T-helper 22 cell (primary cell): Measurements from ENCODE around the gene MFSD1.

Source experiments
- DNase-seq: peaks from one replicate; pipeline ENCODE4 v3.0.0-alpha.2; 2020; ENCODE audit warnings: low read depth

Gene MFSD1, protein sequence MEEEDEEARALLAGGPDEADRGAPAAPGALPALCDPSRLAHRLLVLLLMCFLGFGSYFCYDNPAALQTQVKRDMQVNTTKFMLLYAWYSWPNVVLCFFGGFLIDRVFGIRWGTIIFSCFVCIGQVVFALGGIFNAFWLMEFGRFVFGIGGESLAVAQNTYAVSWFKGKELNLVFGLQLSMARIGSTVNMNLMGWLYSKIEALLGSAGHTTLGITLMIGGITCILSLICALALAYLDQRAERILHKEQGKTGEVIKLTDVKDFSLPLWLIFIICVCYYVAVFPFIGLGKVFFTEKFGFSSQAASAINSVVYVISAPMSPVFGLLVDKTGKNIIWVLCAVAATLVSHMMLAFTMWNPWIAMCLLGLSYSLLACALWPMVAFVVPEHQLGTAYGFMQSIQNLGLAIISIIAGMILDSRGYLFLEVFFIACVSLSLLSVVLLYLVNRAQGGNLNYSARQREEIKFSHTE

GRCh38 chr3:158801696-158802408 is at the start of gene MFSD1:
Gene MFSD1, plus strand, starts transcription at chr3:158802054. Its CDS starts 99 bp downstream, at chr3:158802153.
- DNase-seq: peak; percentile 88

GRCh38 chr3:158753854-158754253 is 48.0 kb upstream of the MFSD1 start:
- no peak for DNase-seq

DNA sequence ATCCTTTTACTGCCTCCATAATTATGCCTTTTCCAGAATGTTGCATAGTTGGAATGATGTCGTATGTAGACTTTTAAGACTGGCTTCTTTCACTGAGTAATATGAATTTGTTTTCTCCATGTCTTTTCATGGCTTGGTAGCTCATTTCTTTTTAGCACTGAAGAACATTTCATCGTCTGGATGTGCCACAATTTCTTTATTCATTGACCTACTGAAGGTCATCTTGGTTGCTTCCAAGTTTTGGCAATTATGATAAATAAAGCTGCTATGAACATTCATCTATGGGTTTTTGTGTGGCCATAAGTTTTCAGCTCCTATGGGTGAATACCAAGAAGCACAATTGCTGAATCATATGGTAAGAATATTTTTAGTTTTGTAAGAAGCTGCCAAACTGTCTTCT is 46.4 kb upstream of the MFSD1 start:
- no peak for DNase-seq

- DNase-seq: no peak
Measured at GRCh38 chr3:158761350-158761749, 40.5 kb upstream of the MFSD1 start.

GRCh38 chr3:158762701-158763100 is 39.2 kb upstream of the MFSD1 start:
- no peak for DNase-seq

DNA sequence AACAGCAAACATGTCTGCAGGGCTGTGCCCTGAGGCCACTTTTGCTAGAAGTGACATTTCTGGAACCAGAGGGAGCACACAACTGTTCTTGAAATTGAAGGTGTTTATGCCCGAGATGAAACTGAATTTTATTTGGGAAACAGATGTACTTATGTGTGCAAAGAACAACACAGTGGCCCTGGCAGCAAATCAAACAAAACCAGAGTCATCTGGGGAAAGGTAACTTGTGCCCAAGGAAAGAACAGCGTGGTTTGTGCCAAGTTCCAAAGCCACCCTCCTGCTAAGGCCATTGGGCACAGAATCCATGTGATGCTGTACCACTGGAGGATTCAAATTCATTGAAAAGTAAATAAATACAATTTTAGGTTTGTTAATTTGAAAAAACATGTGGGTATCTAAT is 38.4 kb upstream of the MFSD1 start:
- no peak for DNase-seq

DNA sequence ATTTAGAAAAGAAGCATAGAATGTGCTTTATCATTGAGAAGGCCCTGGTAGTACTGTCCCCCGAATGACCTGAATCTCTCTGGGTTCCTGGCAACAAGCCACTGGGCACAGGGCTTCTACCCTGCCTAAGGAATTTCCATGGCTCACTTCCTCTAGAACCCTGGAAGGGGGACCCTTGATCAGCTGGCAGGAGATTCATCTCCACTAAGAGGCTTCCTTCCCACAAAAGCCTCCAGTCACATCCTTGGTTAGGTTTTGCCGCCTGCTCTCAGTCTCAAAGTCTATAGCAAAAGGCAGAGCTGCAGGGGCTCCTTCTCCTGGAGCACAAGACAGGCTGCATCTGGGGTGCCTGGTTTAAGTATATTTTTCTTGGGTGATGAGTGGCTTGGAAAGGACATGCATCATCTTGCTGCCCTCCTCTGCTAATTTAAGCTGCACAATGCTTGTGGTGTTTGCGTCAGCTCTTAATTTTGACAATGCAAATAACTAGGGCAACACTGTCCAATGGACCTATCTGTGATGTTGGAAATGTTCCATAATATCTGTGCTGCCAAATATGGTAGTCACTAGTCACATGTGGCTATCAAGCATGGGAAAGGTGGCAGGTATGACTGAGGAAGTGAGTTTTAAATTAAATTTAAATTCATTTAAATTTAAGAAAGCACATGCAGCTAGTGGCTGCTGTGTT is 36.2 kb upstream of the MFSD1 start:
- no peak for DNase-seq

DNA sequence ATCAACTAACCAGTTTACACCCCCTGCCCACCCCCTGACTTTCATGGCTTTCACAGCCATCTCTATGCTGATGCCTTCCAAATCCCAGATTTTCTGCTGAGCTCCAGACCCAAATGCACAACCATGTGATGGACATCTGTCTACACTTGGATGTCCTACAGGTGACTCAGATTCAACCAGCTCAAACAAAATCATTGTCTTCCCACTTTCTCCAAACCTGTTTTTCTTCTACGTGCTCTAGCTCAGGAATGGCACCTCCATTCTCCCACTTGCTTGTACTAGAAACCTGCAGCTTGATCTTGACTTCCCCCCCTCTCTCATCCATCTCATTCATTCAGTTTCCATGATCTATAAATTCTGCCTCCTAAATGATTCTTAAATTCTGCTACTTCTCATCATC is 35.5 kb upstream of the MFSD1 start:
- DNase-seq: no peak

- no peak for DNase-seq
Measured at GRCh38 chr3:158768361-158768787, 33.5 kb upstream of the MFSD1 start.

DNA sequence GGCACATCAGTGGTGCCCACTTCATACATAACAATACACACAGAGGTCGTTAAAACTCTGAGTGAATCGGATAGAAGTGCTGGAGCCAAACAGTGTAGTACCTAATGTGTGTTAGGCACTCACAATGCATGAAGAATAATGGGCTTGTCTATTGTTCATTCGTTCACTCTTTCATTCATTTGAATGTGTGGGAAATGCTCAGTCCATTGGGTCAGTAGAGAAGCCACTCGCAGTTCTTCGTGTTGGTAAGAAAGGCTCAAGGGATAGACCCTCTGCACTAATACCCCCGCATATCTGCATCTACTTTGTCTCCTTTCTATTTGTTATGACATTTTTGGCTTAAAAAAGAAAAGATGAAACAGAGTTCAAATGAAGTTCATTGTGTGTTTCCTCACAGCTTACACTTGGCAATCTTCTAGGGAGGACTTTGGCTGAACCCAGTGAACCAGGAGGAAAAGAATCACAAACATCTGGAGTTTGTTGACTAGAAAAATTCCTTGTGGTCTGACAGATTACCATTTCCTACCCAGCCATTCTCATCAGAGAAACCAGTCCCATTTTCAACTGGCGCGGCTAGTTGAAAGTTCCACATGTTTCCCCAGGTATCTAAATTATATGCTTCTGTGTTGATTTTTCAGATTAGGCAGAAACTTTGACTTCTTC is 32.8 kb upstream of the MFSD1 start:
- no peak for DNase-seq

GRCh38 chr3:158769549-158769948 is 32.3 kb upstream of the MFSD1 start:
- DNase-seq: no peak

GRCh38 chr3:158769952-158770740 is 31.7 kb upstream of the MFSD1 start:
- no peak for DNase-seq

DNA sequence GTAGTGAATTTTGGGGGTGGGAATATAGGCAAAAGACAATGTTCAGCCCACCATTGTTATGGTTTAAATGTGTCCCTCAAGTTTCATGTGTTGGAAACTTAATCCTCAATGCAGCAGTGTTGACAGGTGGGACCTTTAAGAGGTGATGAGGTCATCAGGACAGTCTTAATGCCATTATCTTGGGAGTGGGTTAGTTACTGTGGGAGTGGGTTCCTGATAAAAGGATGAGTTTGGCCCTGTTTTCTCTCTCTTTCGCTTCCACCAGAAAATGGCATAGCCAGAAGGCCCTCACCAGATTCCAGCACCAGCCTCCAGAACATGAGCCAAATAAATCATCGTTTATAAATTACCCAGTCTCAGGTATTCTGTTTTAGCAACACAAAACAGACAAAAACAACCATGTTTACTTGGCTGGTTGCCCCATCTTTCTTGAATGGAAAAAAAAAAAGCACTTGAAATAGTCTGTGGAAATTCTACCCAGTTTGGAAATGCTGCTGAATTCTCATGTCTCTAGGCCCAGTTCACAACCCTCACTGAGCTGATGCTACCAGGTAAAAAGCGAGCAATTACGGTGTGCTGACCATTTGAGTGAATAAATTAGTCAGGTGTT is 31.0 kb upstream of the MFSD1 start:
- DNase-seq: no peak

- DNase-seq: no peak
Measured at GRCh38 chr3:158771577-158771976, 30.3 kb upstream of the MFSD1 start.

GRCh38 chr3:158771982-158772381 is 29.9 kb upstream of the MFSD1 start:
- DNase-seq: no peak

DNA sequence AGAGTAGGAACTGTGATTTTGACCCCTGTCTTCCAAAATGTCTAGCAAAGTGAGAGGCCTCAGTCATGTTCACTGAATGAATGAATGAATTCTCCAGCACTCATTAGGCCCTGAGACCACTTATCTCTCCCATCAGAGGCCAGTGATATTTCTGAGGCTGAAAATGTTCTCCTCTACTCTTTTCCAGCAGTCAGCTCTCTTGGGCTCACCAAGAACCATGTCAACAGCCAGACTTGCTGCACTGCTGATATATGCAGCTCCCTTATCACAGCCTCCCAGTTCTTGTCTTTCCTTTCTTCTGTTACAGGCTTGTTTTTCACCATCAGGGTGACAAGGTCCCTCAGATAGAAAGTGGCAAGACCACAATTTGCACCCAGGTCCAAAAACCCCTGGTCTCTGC is 28.7 kb upstream of the MFSD1 start:
- DNase-seq: no peak

DNA sequence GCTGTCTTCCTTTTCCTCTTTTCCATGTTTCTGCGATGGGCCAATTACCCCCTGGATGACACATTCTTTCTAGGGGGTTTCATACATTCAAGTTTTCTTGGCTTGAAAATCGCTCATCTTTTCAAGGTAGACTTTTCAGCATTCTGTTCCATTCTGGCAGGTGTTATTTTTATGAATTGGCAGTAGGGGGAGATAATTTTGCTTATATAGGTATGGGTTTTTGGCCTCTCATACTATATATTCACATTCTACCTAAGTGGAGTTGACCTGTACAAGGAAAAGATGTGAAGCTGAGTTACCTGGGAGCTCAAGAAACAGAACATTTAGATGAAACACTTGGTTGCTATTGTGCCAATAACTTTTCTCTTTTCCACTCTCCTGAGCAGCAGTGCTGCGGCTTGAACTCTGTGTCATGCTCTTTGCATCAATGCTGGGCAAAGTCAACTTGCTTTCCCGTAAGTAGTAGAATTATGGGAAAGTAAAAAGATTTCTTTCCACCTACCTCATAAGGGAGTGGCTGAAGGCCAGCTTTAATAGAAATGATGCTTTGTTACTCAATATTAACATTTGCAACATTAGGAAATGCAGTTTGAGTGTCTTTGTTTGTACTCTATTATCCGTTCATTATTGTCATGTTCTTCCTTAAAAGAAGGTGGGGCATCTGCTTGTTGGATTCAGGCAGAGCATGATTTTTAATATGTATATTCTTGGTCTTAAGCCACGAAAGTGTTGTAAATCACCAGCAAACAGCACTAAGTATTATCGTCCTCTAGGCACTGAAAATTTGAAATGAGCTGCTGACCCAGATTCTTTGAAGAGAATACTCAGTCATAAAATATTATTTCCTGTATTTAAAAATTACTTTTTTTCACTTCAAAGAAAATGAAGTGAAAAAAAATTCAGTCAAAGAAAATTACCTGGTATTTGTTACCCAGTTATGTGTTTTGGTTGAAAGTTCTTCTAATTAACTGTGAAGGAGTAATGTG is 27.7 kb upstream of the MFSD1 start:
- no peak for DNase-seq

DNA sequence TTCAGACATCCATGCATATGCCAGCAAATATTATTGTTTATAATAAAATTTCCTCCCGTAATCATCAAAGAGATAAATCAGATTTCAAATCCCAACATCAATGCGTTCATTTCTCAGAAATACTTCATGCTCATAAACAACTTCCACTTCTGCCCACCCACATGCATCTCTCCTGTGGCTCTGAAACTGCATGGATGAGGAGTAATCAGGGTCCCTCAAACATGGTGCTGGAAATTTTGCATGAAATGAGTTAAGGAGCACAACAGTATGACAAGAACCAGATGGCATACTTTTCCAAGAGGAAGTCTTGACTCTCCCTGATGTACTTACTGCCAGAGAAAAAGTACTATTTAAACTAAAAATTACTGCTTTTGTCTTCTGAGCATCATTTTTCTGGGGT is 26.9 kb upstream of the MFSD1 start:
- no peak for DNase-seq
